ENCODE data around the gene EVX2. TPM values are rescaled to one million over a fixed set of nuclear protein-coding genes. Genes with fewer than 3 reads are reported as not detected.

The EVX2 gene
- total RNA-seq, 2 experiments from 2014 or later: not detected

DNA sequence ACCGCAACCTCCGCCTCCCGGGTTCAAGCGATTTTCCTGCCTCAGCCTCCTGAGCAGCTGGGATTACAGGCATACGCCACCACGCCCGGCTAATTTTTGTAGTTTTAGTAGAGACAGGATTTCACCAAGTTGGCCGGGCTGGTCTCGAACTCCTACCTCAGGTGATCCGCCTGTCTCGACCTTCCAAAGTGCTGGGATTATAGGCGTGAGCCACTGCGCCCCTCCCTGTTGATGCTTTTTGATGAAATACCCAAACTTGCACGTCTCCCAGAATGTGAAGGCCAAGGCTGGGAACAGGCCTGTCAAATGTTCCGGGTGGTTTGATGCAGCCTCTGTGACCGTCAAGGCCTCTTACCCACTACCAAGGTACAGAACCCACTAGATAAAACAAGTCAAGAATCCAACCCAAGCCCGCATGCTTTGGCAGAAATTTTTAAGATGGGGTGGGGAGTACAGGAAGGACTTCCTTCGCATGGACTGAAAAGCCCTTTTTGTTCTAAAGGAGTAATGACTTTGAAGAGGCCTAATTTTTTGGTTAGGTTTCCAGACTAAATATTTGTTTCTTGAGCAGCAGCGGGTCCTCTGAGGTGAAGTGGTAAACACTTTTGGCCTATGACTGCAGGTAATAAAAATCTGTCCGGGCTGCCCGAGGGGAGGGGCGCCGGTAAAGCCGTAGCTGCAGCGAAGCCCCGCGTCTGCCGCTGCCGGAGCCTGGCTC, 3.7 kb upstream of the EVX2 start:
- Mint-ChIP-seq H3K4me3 (peak overlapping the region; percentile 72), H3K4me1 (ENCODE audit: low read depth) (peaks cover 33% of the 10 kb centered on the region), H3K36me3 (ENCODE audit: low read depth) (peaks cover 37% of the 10 kb centered on the region), H3K27me3 (peaks cover 98% of the 10 kb centered on the region), H3K27ac (peak overlapping the region; percentile 78), H3K9me3 (peaks cover 10% of the 10 kb centered on the region)
- H3K27me3 ChIP-seq (ENCODE audit: control insufficient read depth in 1 of 2, insufficient read depth in 2 of 2, low read length in 2 of 2): peaks cover 94 to 97% of the 10 kb centered on the region in 2 experiments
- H3K27ac ChIP-seq (ENCODE audit: low read depth in 1 of 2, low read length in 2 of 2): no peak overlapping the region
- H3K4me1 ChIP-seq (ENCODE audit: insufficient read depth, low read length): peaks cover 34% of the 10 kb centered on the region
- ChIA-PET CTCF (no interaction called here), POLR2A (interaction anchor here (1.5 kb wide), 1 partner anchor 10 kb away, joined by 4 read pairs; no protein-coding TSS in a partner anchor)
- DNase-seq (peak in 1 of 14 experiments; percentile 24), ATAC-seq (ENCODE audit: poor library complexity) (no peak)
- peaks cover 32 to 72% of the 10 kb centered on the region in 2 experiments for H3K9me3 ChIP-seq (ENCODE audit: control insufficient read depth in 1 of 2, insufficient read depth in 1 of 2, low read length in 2 of 2)
- TF ChIP-seq, protein P1, sequence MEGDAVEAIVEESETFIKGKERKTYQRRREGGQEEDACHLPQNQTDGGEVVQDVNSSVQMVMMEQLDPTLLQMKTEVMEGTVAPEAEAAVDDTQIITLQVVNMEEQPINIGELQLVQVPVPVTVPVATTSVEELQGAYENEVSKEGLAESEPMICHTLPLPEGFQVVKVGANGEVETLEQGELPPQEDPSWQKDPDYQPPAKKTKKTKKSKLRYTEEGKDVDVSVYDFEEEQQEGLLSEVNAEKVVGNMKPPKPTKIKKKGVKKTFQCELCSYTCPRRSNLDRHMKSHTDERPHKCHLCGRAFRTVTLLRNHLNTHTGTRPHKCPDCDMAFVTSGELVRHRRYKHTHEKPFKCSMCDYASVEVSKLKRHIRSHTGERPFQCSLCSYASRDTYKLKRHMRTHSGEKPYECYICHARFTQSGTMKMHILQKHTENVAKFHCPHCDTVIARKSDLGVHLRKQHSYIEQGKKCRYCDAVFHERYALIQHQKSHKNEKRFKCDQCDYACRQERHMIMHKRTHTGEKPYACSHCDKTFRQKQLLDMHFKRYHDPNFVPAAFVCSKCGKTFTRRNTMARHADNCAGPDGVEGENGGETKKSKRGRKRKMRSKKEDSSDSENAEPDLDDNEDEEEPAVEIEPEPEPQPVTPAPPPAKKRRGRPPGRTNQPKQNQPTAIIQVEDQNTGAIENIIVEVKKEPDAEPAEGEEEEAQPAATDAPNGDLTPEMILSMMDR (IDR thresholded peaks at IDR 0.05): no peak
- H3K4me3 ChIP-seq (ENCODE audit: low read length): no peak overlapping the region
- intact Hi-C loops (cut with DNase I, micrococcal nuclease): loop anchor here in 1 of 2 experiments (5.0 to 10.0 kb wide), 2 partner anchors 45 to 1753 kb away; partner anchors contain the start of gene SP9
- H3K36me3 ChIP-seq (ENCODE audit: insufficient read depth, low read length): no peaks in the 10 kb centered on the region

DNA sequence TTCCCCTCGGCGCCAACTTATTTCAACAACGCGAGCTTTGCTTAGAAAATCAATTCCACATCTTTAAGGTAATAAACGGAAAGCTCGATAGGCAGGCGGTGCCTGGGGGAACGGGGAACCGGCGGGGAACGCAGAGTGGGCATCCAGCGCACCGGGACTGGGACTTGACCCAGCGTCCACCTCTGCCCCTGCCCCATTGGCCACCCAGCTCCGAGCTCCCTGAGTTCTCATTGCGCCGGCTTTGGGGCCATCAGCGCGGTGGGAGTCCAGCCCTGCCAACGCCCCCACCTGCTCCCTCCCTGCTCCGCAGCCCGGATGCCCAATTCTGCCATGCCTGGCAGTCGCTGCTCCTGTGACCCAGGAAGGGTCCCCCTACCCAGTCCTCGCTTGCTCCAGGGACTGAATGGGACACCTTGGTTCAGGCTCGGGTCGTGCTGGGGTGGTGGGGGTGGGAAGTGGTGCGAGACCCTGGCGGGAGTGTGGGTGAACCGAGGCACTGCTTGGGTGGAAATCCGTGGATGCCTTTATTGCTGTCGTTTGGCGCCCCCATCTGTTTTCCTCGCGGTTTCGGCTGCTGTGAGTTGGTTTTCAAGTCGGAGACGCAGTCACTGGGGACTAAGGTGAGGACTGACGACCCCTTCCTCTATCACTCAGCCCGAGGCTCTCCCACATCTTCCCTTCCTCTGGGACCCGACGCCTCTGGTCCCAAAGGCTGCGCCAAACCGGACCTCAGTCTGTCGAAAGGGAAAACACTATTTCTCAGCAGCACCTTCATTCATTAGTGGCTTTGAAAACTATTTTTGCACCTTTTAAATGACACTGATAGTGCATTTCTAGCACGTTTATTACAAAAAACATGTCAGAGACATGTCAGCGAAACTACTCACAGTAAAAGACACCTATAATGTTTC, 2.4 kb upstream of the EVX2 start:
- peak overlapping the region; percentile 51 for H3K4me3 Mint-ChIP-seq
- CTCF ChIA-PET: no interaction called here

More for the DNA sequence above, 2.4 kb upstream of the EVX2 start:
- no peak overlapping the region for H3K4me3 ChIP-seq (ENCODE audit: low read length)
- H3K4me1 ChIP-seq (ENCODE audit: insufficient read depth, low read length): peaks cover 31% of the 10 kb centered on the region
- peaks cover 98% of the 10 kb centered on the region for H3K27me3 Mint-ChIP-seq
- H3K9me3 ChIP-seq (ENCODE audit: control insufficient read depth in 1 of 2, insufficient read depth in 1 of 2, low read length in 2 of 2): peaks cover 45 to 73% of the 10 kb centered on the region in 2 experiments
- TF ChIP-seq, protein P1 (IDR thresholded peaks at IDR 0.05): no peak
- H3K27ac ChIP-seq (ENCODE audit: low read depth in 1 of 2, low read length in 2 of 2): no peak overlapping the region
- peaks cover 96 to 100% of the 10 kb centered on the region in 2 experiments for H3K27me3 ChIP-seq (ENCODE audit: control insufficient read depth in 1 of 2, insufficient read depth in 2 of 2, low read length in 2 of 2)
- POLR2A ChIA-PET: interaction anchor here (0.6 to 1.4 kb wide), 2 partner anchors 10 to 46 kb away, joined by 3 to 4 read pairs; no protein-coding TSS in a partner anchor
- H3K36me3 ChIP-seq (ENCODE audit: insufficient read depth, low read length): no peaks in the 10 kb centered on the region
- DNase-seq: no peak
- H3K9me3 Mint-ChIP-seq: peaks cover 10% of the 10 kb centered on the region
- intact Hi-C loops (cut with DNase I, micrococcal nuclease): loop anchor here in 1 of 2 experiments (5.0 to 10.0 kb wide), 2 partner anchors 46 to 1751 kb away; partner anchors contain the start of gene SP9
- H3K27ac Mint-ChIP-seq: peak overlapping the region; percentile 81
- peaks cover 32% of the 10 kb centered on the region for H3K4me1 Mint-ChIP-seq (ENCODE audit: low read depth)
- peaks cover 44% of the 10 kb centered on the region for H3K36me3 Mint-ChIP-seq (ENCODE audit: low read depth)
- no peak for ATAC-seq (ENCODE audit: poor library complexity)
